Uterus (tissue), 4 donors: ENCODE measurements around the gene ZNF438. TPM values are rescaled to one million over a fixed set of nuclear protein-coding genes. Genes with fewer than 3 reads are reported as not detected.

ENCODE experiments used
- DNase-seq, 2 donors: peaks; one replicate each; pipeline ENCODE4 v3.0.0-alpha.2; 2019 to 2020
- H3K27ac ChIP-seq, 2 donors: fragments of 200-600 bp; sonication (generic); 1 replicate in 1 of 2; 2 replicates in 1 of 2; pipeline ENCODE4 v1.5.1; 2016 to 2018
- H3K27me3 ChIP-seq, 2 donors: fragments of 200-600 bp; sonication (generic); one replicate each; pipeline ENCODE4 v1.5.1; 2018 to 2019; ENCODE audit warnings: control low read depth in 1 of 2
- H3K36me3 ChIP-seq, 2 donors: fragments of 200-600 bp; sonication (generic); one replicate each; pipeline ENCODE4 v1.5.1; 2019; ENCODE audit warnings: control low read depth in 1 of 2
- H3K4me1 ChIP-seq, 2 donors: fragments of 200-600 bp; sonication (generic); one replicate each; pipeline ENCODE4 v1.5.1; 2018 to 2019; ENCODE audit warnings: control low read depth in 1 of 2
- H3K4me3 ChIP-seq, 2 donors: fragments of 200-600 bp; sonication (generic); 1 replicate in 1 of 2; 2 replicates in 1 of 2; pipeline ENCODE4 v1.5.1; 2018 to 2019; ENCODE audit warnings: mild to moderate bottlenecking in 1 of 2
- H3K9me3 ChIP-seq, 2 donors: fragments of 200-600 bp; sonication (generic); one replicate each; pipeline ENCODE4 v1.5.1; 2019; ENCODE audit warnings: control low read depth in 1 of 2
- POLR2A ChIP-seq, 2 donors: fragments of 450-650 bp; IDR thresholded peaks; one replicate each; pipeline ENCODE4 v1.6.1; 2016; ENCODE audit warnings: antibody characterized with exemption in 2 of 2, mild to moderate bottlenecking in 1 of 2, moderate library complexity in 1 of 2
- intact Hi-C: fragments of 100-400 bp; cut with DNase I; formaldehyde crosslinking; loops from one replicate; pipeline ENCODE4 v1.15.1; 2023; ENCODE audit warnings: low total_unique reads
- total RNA-seq, 4 donors: library from RNA; depleted of rRNA in 3 of 4; stranded (reverse); fragments of >200 nt in 3 of 4; gene quantifications; one replicate each; pipeline versions ENCODE4 v1.1.0 to v1.2.4, GENCODE V29; 2014 to 2023
- TF ChIP-seq, protein P1 (sequence below), 4 experiments: fragments of 200-600 bp in 2 of 4; fragments of 450-650 bp in 2 of 4; sonication (generic) in 2 of 4; IDR thresholded peaks; one replicate each; pipeline ENCODE4 v1.5.1; 2016 to 2019; ENCODE audit warnings: antibody characterized with exemption in 4 of 4, mild to moderate bottlenecking in 2 of 4, moderate library complexity in 1 of 4
- donor health status: DM: yes; HTN: yes; CAD: no.

The ZNF438 gene
- total RNA-seq, 4 donors from 2014 or later = 5.8 to 24.6 (median 18.4) TPM

DNA sequence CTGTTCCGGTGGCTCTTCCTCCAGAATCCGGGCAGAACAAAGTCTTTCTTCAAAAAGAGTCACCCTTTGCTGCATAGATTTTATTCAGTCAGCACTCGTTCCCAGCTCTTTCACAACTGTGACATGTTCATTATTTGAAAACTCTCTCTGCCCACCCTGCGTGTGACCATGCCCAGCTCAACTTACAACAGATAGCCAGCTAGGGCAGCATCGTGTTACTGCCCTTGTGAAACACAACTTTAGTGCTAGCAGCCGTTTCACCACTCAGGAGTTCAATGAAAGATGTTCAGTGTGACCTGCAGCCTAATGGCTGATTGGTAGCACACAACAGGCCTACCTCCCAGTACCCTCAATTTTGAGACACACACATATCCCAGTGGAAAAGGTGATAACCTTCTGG, 57.9 kb downstream of the ZNF438 start:
- Histone ChIP-seq H3K4me3 (no peak overlapping the region), H3K4me1 (no peaks in the 10 kb centered on the region), H3K27ac (peak overlapping the region in 1 of 2 donors; percentile 42), H3K9me3 (no peaks in the 10 kb centered on the region), H3K36me3 (no peaks in the 10 kb centered on the region), H3K27me3 (no peaks in the 10 kb centered on the region)
- DNase-seq = no peak
- intact Hi-C loops = no loop called here
- TF ChIP-seq, protein P1, sequence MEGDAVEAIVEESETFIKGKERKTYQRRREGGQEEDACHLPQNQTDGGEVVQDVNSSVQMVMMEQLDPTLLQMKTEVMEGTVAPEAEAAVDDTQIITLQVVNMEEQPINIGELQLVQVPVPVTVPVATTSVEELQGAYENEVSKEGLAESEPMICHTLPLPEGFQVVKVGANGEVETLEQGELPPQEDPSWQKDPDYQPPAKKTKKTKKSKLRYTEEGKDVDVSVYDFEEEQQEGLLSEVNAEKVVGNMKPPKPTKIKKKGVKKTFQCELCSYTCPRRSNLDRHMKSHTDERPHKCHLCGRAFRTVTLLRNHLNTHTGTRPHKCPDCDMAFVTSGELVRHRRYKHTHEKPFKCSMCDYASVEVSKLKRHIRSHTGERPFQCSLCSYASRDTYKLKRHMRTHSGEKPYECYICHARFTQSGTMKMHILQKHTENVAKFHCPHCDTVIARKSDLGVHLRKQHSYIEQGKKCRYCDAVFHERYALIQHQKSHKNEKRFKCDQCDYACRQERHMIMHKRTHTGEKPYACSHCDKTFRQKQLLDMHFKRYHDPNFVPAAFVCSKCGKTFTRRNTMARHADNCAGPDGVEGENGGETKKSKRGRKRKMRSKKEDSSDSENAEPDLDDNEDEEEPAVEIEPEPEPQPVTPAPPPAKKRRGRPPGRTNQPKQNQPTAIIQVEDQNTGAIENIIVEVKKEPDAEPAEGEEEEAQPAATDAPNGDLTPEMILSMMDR (IDR thresholded peaks at IDR 0.05) = no peak
- no peak for TF ChIP-seq POLR2A (IDR thresholded peaks at IDR 0.05)

GRCh38 chr10:30970760-30971460, 60.8 kb downstream of the ZNF438 start:
- no peak for DNase-seq
- no peak for TF ChIP-seq POLR2A (IDR thresholded peaks at IDR 0.05)

DNA sequence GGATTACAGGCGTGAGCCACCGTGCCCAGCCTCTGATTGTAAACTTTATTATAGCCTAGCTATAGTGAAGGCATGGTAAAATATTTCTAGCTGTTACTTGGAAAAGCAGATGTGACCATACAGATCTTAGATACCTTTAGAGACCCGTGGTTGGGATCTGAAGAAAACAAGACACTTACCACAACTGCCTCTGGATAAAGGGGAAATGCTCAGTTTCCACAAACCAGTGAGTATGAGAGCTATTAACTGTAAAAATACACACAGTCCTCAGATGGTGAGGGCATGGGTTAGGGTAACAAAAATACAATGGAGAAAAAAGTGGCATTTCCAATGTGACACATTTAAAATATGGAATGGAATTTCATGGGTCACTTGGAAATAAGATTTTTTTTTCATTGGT, 63.0 kb downstream of the ZNF438 start:
- Histone ChIP-seq H3K27ac (no peak overlapping the region), H3K27me3 (no peaks in the 10 kb centered on the region), H3K9me3 (no peaks in the 10 kb centered on the region), H3K4me3 (no peak overlapping the region), H3K4me1 (no peaks in the 10 kb centered on the region), H3K36me3 (no peaks in the 10 kb centered on the region)
- TF ChIP-seq, protein P1 (IDR thresholded peaks at IDR 0.05) = no peak
- no peak for TF ChIP-seq POLR2A (IDR thresholded peaks at IDR 0.05)
- intact Hi-C loops = no loop called here
- DNase-seq = no peak

More at GRCh38 chr10:30970760-30971460, 60.8 kb downstream of the ZNF438 start:
- peak overlapping the region; percentile 24 to 26 for H3K27ac ChIP-seq
- no peaks in the 10 kb centered on the region for H3K9me3 ChIP-seq
- H3K4me1 ChIP-seq = no peaks in the 10 kb centered on the region
- no peaks in the 10 kb centered on the region for H3K27me3 ChIP-seq
- H3K36me3 ChIP-seq = no peaks in the 10 kb centered on the region
- intact Hi-C loops = no loop called here
- H3K4me3 ChIP-seq = no peak overlapping the region

GRCh38 chr10:30967650-30968410, 63.8 kb downstream of the ZNF438 start:
- TF ChIP-seq, protein P1 (IDR thresholded peaks at IDR 0.05) = no peak
- no peak for TF ChIP-seq POLR2A (IDR thresholded peaks at IDR 0.05)
- H3K9me3 ChIP-seq = no peaks in the 10 kb centered on the region
- no peaks in the 10 kb centered on the region for H3K27me3 ChIP-seq
- H3K4me1 ChIP-seq = no peaks in the 10 kb centered on the region
- no peak overlapping the region for H3K4me3 ChIP-seq
- DNase-seq = no peak
- intact Hi-C loops = no loop called here
- H3K36me3 ChIP-seq = no peaks in the 10 kb centered on the region
- no peak overlapping the region for H3K27ac ChIP-seq

GRCh38 chr10:30963992-30964930, 67.4 kb downstream of the ZNF438 start:
- no peak for DNase-seq
- intact Hi-C loops = no loop called here
- Histone ChIP-seq H3K27me3 (no peaks in the 10 kb centered on the region), H3K4me3 (no peak overlapping the region), H3K4me1 (no peaks in the 10 kb centered on the region), H3K27ac (no peak overlapping the region), H3K9me3 (no peaks in the 10 kb centered on the region), H3K36me3 (no peaks in the 10 kb centered on the region)
- TF ChIP-seq, protein P1 (IDR thresholded peaks at IDR 0.05) = no peak
- no peak for TF ChIP-seq POLR2A (IDR thresholded peaks at IDR 0.05)
